GM21576 (cell line): ENCODE measurements around the gene SORCS2.

Experiments
- ATAC-seq: cut with Tn5 transposase; IDR thresholded peaks from one replicate; pipeline ENCODE4 v1.9.1; 2021; ENCODE audit warnings: mild to moderate bottlenecking, moderate library complexity; ENCODE audit not compliant: unreplicated experiment

The SORCS2 gene

DNA sequence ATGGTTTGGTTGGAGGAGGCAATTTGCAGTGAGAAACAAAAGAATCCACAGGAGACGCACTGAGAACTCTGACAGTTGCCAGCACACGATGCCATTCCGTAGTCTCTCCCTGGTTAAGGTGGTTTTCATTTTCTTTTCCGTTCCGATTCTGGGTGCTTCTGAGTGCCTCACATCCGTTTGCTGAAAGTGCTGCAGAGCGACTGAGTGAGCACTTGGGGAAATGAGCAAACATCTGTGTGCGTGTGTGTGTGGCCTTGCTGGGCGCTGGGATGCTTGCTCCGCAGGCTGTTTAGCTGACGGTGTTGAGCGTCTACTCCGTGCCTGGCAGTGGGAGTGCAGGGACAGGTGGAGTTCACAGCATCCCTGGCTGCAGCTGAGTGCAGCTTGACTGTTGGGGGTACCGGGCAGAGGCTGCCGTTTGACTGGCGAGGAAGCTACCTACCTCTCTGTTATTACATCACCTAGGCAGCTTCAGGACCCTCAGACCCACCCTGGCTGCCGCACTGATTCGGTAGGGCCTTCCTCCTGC, 49.3 kb downstream of the SORCS2 start:
- ATAC-seq = no peak

- ATAC-seq = no peak
These were observed 50.4 kb downstream of the SORCS2 start for GRCh38 chr4:7242766-7243165.

DNA sequence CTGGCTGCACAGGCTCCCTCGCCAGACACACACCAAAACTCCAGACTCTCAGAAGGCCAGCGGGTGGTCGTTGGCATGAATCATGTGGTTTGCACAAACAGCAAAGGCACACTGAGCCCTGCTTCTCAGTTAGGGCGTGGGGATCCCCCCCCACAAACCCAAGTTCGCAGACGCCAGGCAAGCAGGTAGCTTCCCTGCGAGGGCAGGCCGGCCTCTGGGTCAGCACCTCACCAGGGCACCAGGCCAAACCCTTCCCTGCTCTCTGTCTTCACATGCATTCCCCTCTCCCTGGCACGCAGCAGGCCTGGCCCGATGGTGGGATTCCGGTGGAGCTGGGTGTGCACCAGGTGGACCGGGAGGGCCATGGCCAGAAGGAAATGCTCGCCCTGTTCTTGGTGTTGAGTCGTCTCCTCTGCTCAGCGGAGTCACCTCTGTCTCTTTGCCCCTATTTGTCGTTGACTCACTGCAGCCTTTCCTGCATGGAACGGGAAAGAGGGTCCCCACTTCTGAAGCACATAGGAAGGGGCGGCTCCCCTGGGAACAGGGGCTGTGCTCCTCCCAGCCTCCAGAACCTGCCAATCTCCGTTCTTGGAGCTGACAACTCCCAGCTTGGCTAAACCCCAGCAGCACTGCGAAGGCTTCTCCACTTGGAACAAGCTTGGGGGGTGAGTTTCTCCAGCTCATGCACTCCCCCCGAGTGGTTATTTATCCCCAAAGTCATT, 51.4 kb downstream of the SORCS2 start:
- no peak for ATAC-seq

DNA sequence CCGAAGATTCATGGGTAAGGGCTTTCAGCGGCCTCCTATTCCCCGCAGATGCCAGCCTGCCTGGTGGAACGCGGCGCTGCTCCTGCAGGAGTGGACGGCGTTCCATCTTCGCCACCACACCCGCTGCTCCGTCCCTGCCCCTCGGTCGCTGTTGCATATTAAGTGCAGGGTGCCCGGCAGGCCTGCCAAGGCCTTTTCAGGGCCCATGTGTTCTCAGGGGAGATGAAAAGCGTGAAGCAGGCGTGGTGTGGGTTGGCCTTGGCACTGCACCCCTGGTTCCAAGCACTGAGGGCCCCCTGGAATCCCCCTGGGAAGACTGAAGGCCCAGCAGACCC, 52.0 kb downstream of the SORCS2 start:
- no peak for ATAC-seq

- no peak for ATAC-seq
These were observed 52.5 kb downstream of the SORCS2 start for GRCh38 chr4:7244751-7245320.

DNA sequence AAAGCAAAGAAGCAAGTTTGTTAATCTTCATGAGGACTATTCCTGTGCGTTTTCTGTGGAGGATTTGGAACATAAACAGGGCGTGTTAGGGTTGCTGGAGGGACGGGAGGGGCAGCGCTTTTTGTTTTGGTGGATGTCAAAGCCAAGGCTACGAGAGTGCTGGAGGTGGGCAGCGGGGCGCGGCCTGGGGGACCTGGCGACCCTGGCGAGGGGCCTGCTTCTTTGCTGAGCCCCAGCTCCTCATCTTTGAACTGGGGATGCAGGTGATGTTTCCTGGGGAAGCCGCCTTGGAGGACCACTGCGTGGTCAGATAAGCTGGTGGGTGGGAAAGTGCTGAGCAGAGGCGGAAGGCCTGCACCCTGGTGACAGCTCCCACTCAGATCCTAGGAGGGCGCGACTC, 55.2 kb downstream of the SORCS2 start:
- no peak for ATAC-seq

GRCh38 chr4:7247946-7248345, 55.6 kb downstream of the SORCS2 start:
- no peak for ATAC-seq

GRCh38 chr4:7248857-7249256, 56.5 kb downstream of the SORCS2 start:
- ATAC-seq = no peak

GRCh38 chr4:7251321-7251720, 59.0 kb downstream of the SORCS2 start:
- no peak for ATAC-seq

DNA sequence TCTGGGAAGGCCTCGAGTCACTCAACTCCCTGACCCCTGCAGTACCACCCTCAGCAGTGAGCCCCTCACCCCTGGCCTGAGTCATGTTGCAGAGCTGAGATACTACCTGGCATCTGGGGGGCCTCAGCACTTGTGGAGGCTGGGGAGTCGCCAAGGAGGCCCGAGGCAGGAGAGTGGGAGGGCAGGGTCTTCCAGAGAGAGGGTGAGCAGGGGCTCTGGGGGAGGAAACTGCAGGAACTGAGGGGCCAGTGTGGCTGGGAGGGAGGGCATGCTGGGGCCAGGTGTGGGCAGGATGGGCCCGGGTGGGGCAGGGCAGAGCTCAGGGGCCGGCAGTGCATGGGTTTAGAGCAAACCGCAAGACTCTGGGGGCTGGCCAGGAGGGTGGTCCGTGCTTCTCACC, 59.7 kb downstream of the SORCS2 start:
- ATAC-seq = no peak

DNA sequence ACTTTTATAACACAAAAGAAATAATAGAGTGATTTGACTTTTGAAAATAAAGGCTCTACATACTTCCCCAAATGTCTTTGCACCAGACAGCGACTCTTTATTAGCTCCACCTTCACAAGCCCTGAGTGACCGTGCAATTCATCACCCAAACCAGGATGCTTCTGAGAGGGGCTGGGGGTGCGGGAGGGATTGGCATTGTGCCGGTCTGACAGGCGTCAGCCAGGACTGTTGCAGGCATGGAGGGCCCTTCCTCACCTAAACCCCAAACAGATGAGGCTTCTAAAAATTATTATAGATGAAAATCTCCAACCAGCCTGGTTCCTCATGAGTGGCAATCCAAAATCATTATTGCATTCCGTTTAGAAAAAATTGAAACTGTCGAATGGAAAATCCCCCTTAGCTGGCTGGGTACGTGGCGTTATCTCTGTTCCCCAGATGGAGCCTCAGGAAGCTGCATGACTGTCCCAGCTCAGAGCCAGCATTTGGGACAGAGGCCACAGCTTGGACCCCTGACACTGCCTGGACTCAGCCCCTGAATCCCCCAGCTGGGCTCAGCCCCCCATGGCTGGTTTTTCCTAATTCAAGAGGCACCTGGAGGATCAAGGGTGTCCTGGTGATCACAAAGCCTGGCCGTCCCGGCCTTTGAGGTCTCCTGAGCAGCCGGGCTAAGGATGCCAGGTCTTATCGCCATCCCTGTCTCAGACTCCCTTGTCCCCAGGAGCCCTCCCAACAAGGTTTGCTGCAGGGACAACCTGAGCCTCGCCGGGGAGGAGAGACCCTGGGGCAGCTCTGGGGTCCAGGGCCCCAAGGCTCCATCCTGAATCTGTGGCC, 60.4 kb downstream of the SORCS2 start:
- ATAC-seq = no peak

DNA sequence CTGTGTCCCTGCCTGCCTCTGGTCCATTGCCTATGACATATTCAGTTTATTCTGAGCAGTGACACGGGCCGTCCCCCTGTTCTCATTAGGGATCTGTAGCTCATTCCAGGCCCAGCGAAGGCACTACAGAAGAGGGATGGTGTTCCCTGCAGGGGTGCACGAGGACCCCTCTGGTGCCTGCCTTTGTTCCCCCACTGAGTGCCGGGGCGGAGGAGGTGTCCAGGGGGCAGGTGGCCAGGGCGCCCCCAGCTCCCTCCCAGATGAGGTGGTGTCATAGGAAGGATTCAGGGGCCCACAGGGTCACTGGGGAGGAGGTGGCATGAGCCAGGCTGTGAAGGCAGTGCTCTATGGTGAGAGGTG, 61.0 kb downstream of the SORCS2 start:
- ATAC-seq = no peak

DNA sequence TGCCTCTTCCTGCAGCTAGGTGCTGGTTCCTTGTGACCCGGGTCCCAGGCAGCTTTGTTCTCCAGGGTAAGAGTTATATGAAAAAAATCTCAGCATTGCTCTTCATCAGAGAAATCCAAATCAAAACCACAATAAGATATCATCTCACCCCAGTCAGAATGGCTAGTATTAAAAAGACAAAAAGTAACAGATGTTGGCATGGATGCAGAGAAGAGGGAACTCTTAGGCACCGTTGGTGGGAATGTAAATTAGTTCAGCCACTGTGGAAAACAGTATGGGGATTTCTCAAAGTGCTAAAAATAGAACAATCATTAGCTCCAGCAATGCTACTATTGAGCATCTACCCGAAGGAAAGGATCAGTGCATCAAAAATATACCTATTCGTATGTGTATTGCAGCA, 61.5 kb downstream of the SORCS2 start:
- ATAC-seq = no peak

DNA sequence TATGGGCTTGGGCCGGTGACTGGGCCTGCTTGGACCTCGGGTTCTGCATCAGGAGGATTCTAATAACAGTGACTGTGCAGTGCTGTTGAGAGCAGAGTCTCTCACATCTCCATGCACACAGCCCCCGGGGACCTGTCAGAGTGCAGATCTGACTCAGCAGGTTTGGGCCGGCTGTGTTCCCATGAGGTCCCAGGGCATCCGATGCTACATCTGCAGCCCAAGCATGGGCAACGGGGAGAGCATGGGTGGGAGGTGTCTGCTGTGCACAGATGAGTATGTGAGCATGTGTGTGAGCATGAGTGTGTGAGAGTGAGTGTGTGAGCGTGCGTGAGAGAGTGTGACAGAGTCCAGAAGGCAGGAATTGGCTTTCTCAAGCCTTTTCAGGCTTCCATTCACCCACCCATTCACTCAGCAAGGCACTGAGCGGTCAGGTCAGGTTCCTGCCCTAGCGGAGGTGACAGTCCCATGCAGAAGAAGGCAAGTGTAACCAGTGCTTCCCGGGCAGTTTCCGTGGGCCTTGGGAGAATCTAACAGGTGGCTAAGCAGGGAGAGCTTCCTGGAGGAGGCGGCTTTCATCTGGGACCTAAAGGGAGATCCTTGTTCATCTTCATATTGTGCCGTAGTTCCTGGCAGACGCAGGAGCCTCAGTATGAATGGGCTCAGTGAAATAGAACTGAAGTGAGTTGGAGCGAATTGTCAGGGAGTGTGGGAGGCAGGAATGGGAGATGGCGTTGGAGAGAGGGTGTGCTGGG, 62.6 kb downstream of the SORCS2 start:
- ATAC-seq = peak; percentile 90

DNA sequence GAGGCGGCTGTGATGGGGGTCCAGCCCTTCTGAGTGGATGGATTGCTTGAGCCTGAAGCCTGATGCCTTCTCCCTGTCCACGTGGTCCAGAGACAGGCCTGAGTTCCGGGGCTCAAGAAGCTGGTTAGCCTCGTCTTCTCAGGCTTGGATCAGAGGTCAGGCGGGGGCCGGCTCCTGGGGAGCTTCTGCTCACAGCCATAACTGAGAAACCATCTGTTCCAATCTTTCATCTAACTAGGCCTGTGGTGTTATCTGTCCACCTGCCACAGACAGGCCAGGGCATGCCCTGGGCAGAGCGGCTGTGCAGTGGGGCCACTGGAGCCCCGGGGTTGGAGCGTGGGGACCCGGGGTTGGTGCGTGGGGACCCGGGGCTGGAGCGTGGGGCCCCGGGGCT, 63.1 kb downstream of the SORCS2 start:
- no peak for ATAC-seq

DNA sequence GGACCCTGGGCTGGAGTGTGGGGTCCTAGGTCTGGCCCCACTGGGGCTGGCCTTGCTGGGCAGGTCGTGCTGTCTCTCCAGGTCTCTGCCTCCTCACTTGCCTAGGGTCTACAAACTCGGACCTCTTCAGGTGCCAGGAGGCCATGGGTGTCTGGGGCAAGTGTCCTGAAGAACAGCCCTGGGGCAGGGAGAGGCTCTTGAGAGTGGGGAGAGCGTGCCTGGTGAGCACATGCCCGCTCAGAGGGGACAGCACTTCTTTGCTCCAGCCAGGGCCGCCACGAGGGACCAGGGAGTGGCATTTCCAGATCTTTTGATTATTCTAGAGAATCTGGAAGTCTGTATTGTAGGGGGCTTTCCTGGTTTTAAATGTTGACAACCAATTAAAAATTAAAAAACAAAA, 63.7 kb downstream of the SORCS2 start:
- no peak for ATAC-seq

- no peak for ATAC-seq
These were observed 64.9 kb downstream of the SORCS2 start for GRCh38 chr4:7256984-7257810.

DNA sequence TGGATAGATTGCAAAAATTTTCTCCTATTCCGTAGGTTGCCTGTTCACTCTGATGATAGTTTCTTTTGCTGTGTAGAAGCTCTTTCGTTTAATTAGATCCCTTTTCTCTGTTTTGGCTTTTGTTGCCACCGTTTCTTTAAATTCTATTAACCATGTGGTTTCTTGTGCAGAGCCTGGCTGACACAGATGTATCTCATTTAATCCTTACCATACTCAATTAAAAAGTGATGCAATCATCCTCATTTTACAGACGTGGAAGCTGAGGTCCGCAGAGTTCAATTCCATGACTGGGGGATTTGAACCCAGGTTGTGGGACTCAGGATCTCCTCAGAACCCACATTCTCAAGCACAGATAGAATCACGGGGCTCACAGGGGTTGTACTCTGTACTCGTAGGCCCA, 66.7 kb downstream of the SORCS2 start:
- ATAC-seq = no peak

DNA sequence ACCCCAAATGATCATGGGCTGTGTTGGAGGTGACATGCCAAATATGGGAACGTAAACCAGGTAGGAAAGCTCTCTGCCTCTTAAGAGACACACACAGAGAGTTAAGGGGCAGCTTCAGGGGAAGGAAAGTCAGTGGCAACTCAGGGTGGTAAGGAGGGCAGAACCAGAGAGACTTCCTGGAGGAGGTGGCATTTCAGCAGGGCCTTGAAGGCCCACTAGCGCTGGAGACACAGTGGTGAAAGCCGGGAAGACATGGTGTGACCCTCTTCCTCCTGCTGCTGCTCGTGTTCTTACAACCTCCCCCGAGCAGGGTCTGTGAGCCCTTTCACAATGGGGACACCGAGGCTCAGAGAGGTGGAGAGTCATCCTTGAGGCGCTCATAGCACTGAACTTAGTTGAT, 68.2 kb downstream of the SORCS2 start:
- ATAC-seq = no peak

- ATAC-seq = no peak
These were observed 68.7 kb downstream of the SORCS2 start for GRCh38 chr4:7261087-7261486.

- ATAC-seq = no peak
These were observed 69.2 kb downstream of the SORCS2 start for GRCh38 chr4:7261536-7261935.
